ENCODE data around the gene BMP8A.

Gene BMP8A

GRCh38 chr1:39561279-39561678, 69.8 kb downstream of the BMP8A start:
- no peaks in the 10 kb centered on the region for H3K27me3 ChIP-seq (ENCODE audit: insufficient read depth, low read length, poor library complexity)
- no peak overlapping the region for H3K27ac ChIP-seq (ENCODE audit: low read length)
- no peak overlapping the region for H2AFZ ChIP-seq (ENCODE audit: low read depth, low read length)
- no peaks in the 10 kb centered on the region for H3K9me3 ChIP-seq (ENCODE audit: insufficient read depth, low read length, severe bottlenecking)
- H3K9ac ChIP-seq (ENCODE audit: low read depth, low read length): no peak overlapping the region
- no peak for TF ChIP-seq EZH2 (IDR thresholded peaks at IDR 0.05; ENCODE audit: borderline replicate concordance, low read depth, low read length, severe bottlenecking)
- no peak for TF ChIP-seq CTCF (IDR thresholded peaks at IDR 0.05; ENCODE audit: borderline replicate concordance, extremely low read depth, low read length, poor library complexity, severe bottlenecking)
- H3K36me3 ChIP-seq (ENCODE audit: insufficient read depth, low read length): peaks cover 64% of the 10 kb centered on the region
- peaks cover 15% of the 10 kb centered on the region for H3K4me1 ChIP-seq (ENCODE audit: insufficient read depth, low read length)
- no peak overlapping the region for H3K4me3 ChIP-seq (ENCODE audit: low read depth in 1 of 2, low read length in 2 of 2)
- ATAC-seq (ENCODE audit: insufficient read depth, low read depth) (no peak), DNase-seq (no peak)
- H4K20me1 ChIP-seq (ENCODE audit: insufficient read depth, low read length): peaks cover 28% of the 10 kb centered on the region; the same call in 1 of the 2 replicates
- no peak overlapping the region for H3K4me2 ChIP-seq (ENCODE audit: insufficient read depth, low read length)
- peaks cover 22% of the 10 kb centered on the region for H3K79me2 ChIP-seq (ENCODE audit: insufficient read depth, low read length)

- Histone ChIP-seq H3K9ac (ENCODE audit: low read depth, low read length) (no peak overlapping the region), H3K79me2 (ENCODE audit: insufficient read depth, low read length) (peaks cover 32% of the 10 kb centered on the region), H3K4me3 (ENCODE audit: low read depth in 1 of 2, low read length in 2 of 2) (no peak overlapping the region), H3K27ac (ENCODE audit: low read length) (no peak overlapping the region), H3K4me1 (ENCODE audit: insufficient read depth, low read length) (peaks cover 15% of the 10 kb centered on the region), H3K9me3 (ENCODE audit: insufficient read depth, low read length, severe bottlenecking) (no peaks in the 10 kb centered on the region), H3K27me3 (ENCODE audit: insufficient read depth, low read length, poor library complexity) (no peaks in the 10 kb centered on the region), H4K20me1 (ENCODE audit: insufficient read depth, low read length) (peaks cover 34% of the 10 kb centered on the region; the same call in 1 of the 2 replicates), H2AFZ (ENCODE audit: low read depth, low read length) (no peak overlapping the region), H3K4me2 (ENCODE audit: insufficient read depth, low read length) (no peak overlapping the region), H3K36me3 (ENCODE audit: insufficient read depth, low read length) (peaks cover 80% of the 10 kb centered on the region)
- ATAC-seq (ENCODE audit: insufficient read depth, low read depth) (no peak), DNase-seq (no peak)
- TF ChIP-seq CTCF (IDR thresholded peaks at IDR 0.05; ENCODE audit: borderline replicate concordance, extremely low read depth, low read length, poor library complexity, severe bottlenecking) (no peak), EZH2 (IDR thresholded peaks at IDR 0.05; ENCODE audit: borderline replicate concordance, low read depth, low read length, severe bottlenecking) (no peak)
Measured at GRCh38 chr1:39562886-39563285, 71.5 kb downstream of the BMP8A start.

GRCh38 chr1:39563669-39564068, 72.2 kb downstream of the BMP8A start:
- Histone ChIP-seq H4K20me1 (ENCODE audit: insufficient read depth, low read length) (peaks cover 34% of the 10 kb centered on the region; the same call in 1 of the 2 replicates), H3K9ac (ENCODE audit: low read depth, low read length) (no peak overlapping the region), H2AFZ (ENCODE audit: low read depth, low read length) (no peak overlapping the region), H3K9me3 (ENCODE audit: insufficient read depth, low read length, severe bottlenecking) (no peaks in the 10 kb centered on the region), H3K4me1 (ENCODE audit: insufficient read depth, low read length) (peaks cover 10% of the 10 kb centered on the region), H3K4me2 (ENCODE audit: insufficient read depth, low read length) (no peak overlapping the region), H3K79me2 (ENCODE audit: insufficient read depth, low read length) (peaks cover 28% of the 10 kb centered on the region), H3K36me3 (ENCODE audit: insufficient read depth, low read length) (peaks cover 87% of the 10 kb centered on the region), H3K27me3 (ENCODE audit: insufficient read depth, low read length, poor library complexity) (no peaks in the 10 kb centered on the region), H3K27ac (ENCODE audit: low read length) (no peak overlapping the region), H3K4me3 (ENCODE audit: low read depth in 1 of 2, low read length in 2 of 2) (no peak overlapping the region)
- ATAC-seq (ENCODE audit: insufficient read depth, low read depth): no peak
- TF ChIP-seq EZH2 (IDR thresholded peaks at IDR 0.05; ENCODE audit: borderline replicate concordance, low read depth, low read length, severe bottlenecking): no peak
- no peak for TF ChIP-seq CTCF (IDR thresholded peaks at IDR 0.05; ENCODE audit: borderline replicate concordance, extremely low read depth, low read length, poor library complexity, severe bottlenecking)
- DNase-seq: no peak

- DNase-seq: no peak
- Histone ChIP-seq H3K27me3 (ENCODE audit: insufficient read depth, low read length, poor library complexity) (no peaks in the 10 kb centered on the region), H3K4me1 (ENCODE audit: insufficient read depth, low read length) (peaks cover 8% of the 10 kb centered on the region), H3K36me3 (ENCODE audit: insufficient read depth, low read length) (peaks cover 93% of the 10 kb centered on the region), H2AFZ (ENCODE audit: low read depth, low read length) (no peak overlapping the region), H3K9me3 (ENCODE audit: insufficient read depth, low read length, severe bottlenecking) (no peaks in the 10 kb centered on the region), H3K9ac (ENCODE audit: low read depth, low read length) (no peak overlapping the region), H4K20me1 (ENCODE audit: insufficient read depth, low read length) (peaks cover 37% of the 10 kb centered on the region; the same call in 1 of the 2 replicates), H3K27ac (ENCODE audit: low read length) (no peak overlapping the region), H3K79me2 (ENCODE audit: insufficient read depth, low read length) (peaks cover 23% of the 10 kb centered on the region), H3K4me3 (ENCODE audit: low read depth in 1 of 2, low read length in 2 of 2) (no peak overlapping the region), H3K4me2 (ENCODE audit: insufficient read depth, low read length) (no peak overlapping the region)
- no peak for TF ChIP-seq CTCF (IDR thresholded peaks at IDR 0.05; ENCODE audit: borderline replicate concordance, extremely low read depth, low read length, poor library complexity, severe bottlenecking)
- ATAC-seq (ENCODE audit: insufficient read depth, low read depth): no peak
Measured at GRCh38 chr1:39564340-39564739, 72.9 kb downstream of the BMP8A start.

All from DND-41 (cell line).